Osteoblast (primary cell): ENCODE results near the gene UBQLN1. TPM values are rescaled to one million over a fixed set of nuclear protein-coding genes. Genes with fewer than 3 reads are reported as not detected.

ENCODE experiments used
- DNase-seq: peaks from one replicate; pipeline ENCODE4 v3.0.0; 2011; ENCODE audit warnings: low spot score, mixed read lengths; ENCODE audit not compliant: insufficient read length; ENCODE audit errors: missing footprints
- H2AFZ ChIP-seq: 2 replicates; pipeline ENCODE4 v1.6.0; 2011; ENCODE audit warnings: mild to moderate bottlenecking, low read length
- H3K27ac ChIP-seq: 2 replicates; pipeline ENCODE4 v1.5.1; 2011; ENCODE audit warnings: mild to moderate bottlenecking, low read depth, low read length, moderate library complexity
- H3K27me3 ChIP-seq: 2 replicates; pipeline ENCODE4 v1.6.0; 2012; ENCODE audit warnings: mild to moderate bottlenecking, control low read depth, inconsistent platforms, low read length, moderate library complexity; ENCODE audit not compliant: insufficient read depth
- H3K36me3 ChIP-seq: 2 replicates; pipeline ENCODE4 v1.5.1; 2011; ENCODE audit warnings: mild to moderate bottlenecking, low read length, control low read depth, moderate library complexity; ENCODE audit not compliant: insufficient read depth
- H3K4me1 ChIP-seq: 2 replicates; pipeline ENCODE4 v1.5.1; 2011; ENCODE audit warnings: mild to moderate bottlenecking, low read length, control low read depth, moderate library complexity; ENCODE audit not compliant: insufficient read depth
- H3K4me2 ChIP-seq: 2 replicates; pipeline ENCODE4 v1.6.0; 2011; ENCODE audit warnings: mild to moderate bottlenecking, low read length; ENCODE audit not compliant: insufficient read depth
- H3K4me3 ChIP-seq: fragments of 200-600 bp; sonication (generic); 3 replicates; pipeline ENCODE4 v1.5.1; 2012; ENCODE audit warnings: mild to moderate bottlenecking, low read length, inconsistent platforms; ENCODE audit not compliant: insufficient read depth
- H3K79me2 ChIP-seq: 2 replicates; pipeline ENCODE4 v1.6.0; 2012; ENCODE audit warnings: mild to moderate bottlenecking, low read length, control low read depth, inconsistent platforms; ENCODE audit not compliant: insufficient read depth
- H3K9me3 ChIP-seq: 2 replicates; pipeline ENCODE4 v1.5.1; 2011; ENCODE audit warnings: low read depth, low read length, control low read depth
- H4K20me1 ChIP-seq: 2 replicates; pipeline ENCODE4 v1.6.0; 2012; ENCODE audit warnings: mild to moderate bottlenecking, low read length, control low read depth; ENCODE audit not compliant: insufficient read depth
- CTCF ChIP-seq: IDR thresholded peaks from 2 replicates; pipeline ENCODE4 v1.5.1; 2011; ENCODE audit warnings: mild to moderate bottlenecking, low read depth, low read length, moderate library complexity; ENCODE audit errors: extremely low read depth
- total RNA-seq: library from RNA; depleted of rRNA; stranded (reverse); fragments of >200 nt; gene quantifications from 2 replicates; pipeline ENCODE4 v1.2.3, GENCODE V29; 2012

UBQLN1 gene
- total RNA-seq, 1 donor: 117 TPM

- no peak for TF ChIP-seq CTCF
- H3K9me3 ChIP-seq: no peaks in the 10 kb centered on the region
- no peaks in the 10 kb centered on the region for H3K4me1 ChIP-seq
- peaks cover 15% of the 10 kb centered on the region for H3K79me2 ChIP-seq
- no peak overlapping the region for H3K27ac ChIP-seq
- H4K20me1 ChIP-seq: peaks cover under 1% of the 10 kb centered on the region
- no peaks in the 10 kb centered on the region for H3K27me3 ChIP-seq
- no peak overlapping the region for H3K4me2 ChIP-seq
- H3K4me3 ChIP-seq: no peak overlapping the region
- no peak overlapping the region for H2AFZ ChIP-seq
- peaks cover 60% of the 10 kb centered on the region for H3K36me3 ChIP-seq
- DNase-seq: no peak
Measured at GRCh38 chr9:83656032-83656680, 51.6 kb downstream of the UBQLN1 start.

GRCh38 chr9:83655433-83655832 lies 52.3 kb downstream of the UBQLN1 start:
- H3K9me3 ChIP-seq: no peaks in the 10 kb centered on the region
- no peak overlapping the region for H3K4me2 ChIP-seq
- no peak overlapping the region for H3K27ac ChIP-seq
- H3K4me3 ChIP-seq: no peak overlapping the region
- H3K4me1 ChIP-seq: no peaks in the 10 kb centered on the region
- no peak for TF ChIP-seq CTCF
- peaks cover 3% of the 10 kb centered on the region for H4K20me1 ChIP-seq
- DNase-seq: no peak
- H3K36me3 ChIP-seq: peaks cover 59% of the 10 kb centered on the region
- H3K79me2 ChIP-seq: peaks cover 13% of the 10 kb centered on the region
- no peaks in the 10 kb centered on the region for H3K27me3 ChIP-seq
- no peak overlapping the region for H2AFZ ChIP-seq

- TF ChIP-seq CTCF: no peak
- Histone ChIP-seq H3K4me1 (no peaks in the 10 kb centered on the region), H3K79me2 (peaks cover 7% of the 10 kb centered on the region), H2AFZ (no peak overlapping the region), H3K4me2 (no peak overlapping the region), H3K36me3 (peaks cover 50% of the 10 kb centered on the region), H3K4me3 (no peak overlapping the region), H3K27ac (no peak overlapping the region), H3K9me3 (no peaks in the 10 kb centered on the region), H4K20me1 (peaks cover 3% of the 10 kb centered on the region), H3K27me3 (no peaks in the 10 kb centered on the region)
- DNase-seq: no peak
Measured at GRCh38 chr9:83652433-83652832, 55.3 kb downstream of the UBQLN1 start.

- Histone ChIP-seq H3K36me3 (peaks cover 44% of the 10 kb centered on the region), H3K27ac (no peak overlapping the region), H3K9me3 (no peaks in the 10 kb centered on the region), H3K4me3 (no peak overlapping the region), H4K20me1 (peaks cover 3% of the 10 kb centered on the region), H3K27me3 (no peaks in the 10 kb centered on the region), H3K4me1 (no peaks in the 10 kb centered on the region), H2AFZ (no peak overlapping the region), H3K79me2 (peaks cover 2% of the 10 kb centered on the region), H3K4me2 (no peak overlapping the region)
- no peak for DNase-seq
- TF ChIP-seq CTCF: no peak
Measured at GRCh38 chr9:83651558-83651957, 56.2 kb downstream of the UBQLN1 start.
